Stimulated activated CD8-positive, alpha-beta memory T cell treated with anti-CD3 and anti-CD28 coated beads, Interleukin-7, amount 100 ng/mL, for 4 hours (primary cell): Measurements from ENCODE around the gene OSM.

Experiments used
- DNase-seq, 2 donors: peaks; one replicate each; pipeline ENCODE4 v3.0.0-alpha.2; 2020; ENCODE audit warnings: low read depth in 2 of 2

Gene OSM

DNA sequence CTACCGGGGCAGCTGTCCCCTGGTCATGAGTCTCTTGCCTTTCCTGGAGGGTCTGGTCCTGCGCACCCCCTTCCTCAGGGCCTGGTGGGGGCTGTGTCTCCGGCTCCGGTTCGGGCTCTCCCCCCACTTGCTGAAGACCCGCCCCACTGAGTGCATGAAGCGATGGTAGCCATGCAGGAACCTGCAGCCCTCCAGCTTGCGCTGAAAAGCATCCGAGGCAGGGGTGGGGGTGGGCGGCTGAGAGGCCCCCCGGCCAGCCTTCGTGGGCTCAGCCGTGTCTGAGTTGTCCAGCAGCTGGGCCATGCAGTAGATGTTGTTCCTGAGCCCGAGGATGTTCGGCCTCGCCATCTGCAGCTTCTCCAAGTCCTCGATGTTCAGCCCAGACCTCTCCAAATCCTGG is 2.8 kb downstream of the OSM start:
- no peak for DNase-seq

DNA sequence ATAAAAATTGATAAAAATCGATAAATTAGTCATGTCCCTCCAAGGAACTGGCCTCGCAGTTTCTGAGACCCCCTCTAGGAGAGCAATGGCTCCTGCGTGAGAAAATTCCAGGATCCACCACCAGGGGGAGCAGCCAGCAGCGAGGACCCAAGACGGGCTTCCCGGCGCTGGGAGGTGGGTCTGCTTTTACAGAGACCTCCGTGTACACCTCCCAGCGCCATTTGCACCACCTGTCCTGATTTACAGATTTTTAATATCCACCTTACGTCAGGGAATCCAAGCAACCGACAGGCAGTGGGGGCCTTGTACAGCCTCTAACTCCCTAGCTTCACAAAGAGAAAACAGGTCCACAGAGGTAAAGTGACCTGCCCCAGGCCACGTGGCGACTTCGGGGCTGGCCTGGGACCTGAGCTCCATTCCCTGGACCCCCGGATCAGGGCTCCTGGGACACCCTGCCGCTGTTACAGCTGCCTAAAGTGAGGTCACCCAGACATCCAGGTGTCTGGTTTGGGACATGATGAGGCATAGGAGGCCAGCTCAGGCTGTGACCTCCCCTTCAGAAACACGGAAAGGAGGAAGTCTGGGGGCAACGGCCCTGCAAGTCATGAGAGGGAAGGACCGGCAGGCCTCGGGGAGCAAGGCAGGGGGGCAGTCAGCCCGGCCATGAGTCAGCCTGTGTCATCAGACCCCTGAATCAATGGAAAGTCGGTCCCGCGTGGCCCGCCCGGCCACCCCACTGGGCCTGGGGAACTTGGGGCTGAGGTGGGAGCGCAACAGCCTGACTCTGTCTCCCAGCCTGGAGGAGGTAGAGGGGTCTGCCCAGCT is 3.5 kb downstream of the OSM start:
- peak; percentile 70 for DNase-seq

- DNase-seq: no peak
Measured at GRCh38 chr22:30262112-30262511, 4.5 kb downstream of the OSM start.

DNA sequence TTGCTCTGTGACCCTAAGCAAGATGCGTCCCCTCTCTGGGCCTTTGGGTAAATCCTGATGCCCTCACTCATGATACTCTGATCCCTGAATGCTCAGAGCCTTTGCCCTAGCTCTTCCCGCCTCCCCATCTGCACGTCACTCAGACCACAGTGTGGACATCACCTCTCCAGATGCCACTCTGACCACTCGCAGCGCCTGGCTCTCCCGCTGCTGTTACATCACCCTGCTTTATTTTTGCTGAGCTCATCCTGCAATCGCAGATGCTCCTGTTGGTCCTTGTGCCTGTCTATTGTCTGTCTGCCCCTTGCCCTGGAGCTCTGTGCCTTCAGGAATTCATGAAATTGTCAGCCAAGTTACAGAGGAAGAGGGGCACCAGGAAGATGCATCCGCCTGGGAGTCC is 5.5 kb downstream of the OSM start:
- DNase-seq: no peak

DNA sequence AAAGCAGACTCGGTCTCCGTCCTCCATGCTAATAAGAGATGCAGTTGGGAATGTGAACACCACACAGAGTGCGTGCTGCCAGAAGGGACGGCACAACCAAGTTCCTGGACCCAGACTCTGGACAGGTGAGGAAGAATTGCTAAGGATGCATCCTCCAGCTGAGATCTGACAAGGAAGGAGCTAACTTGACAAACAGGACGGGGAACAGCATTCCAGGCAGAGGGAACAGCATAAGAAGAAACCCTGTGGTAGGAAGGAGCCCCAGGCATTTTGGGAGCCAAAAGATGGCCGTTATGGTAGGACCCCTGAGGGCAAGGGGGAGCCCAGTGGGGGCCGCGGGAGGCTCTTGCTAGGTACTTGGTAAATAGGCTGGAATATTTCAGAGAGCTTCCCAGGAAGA is 6.0 kb downstream of the OSM start:
- DNase-seq: no peak

DNA sequence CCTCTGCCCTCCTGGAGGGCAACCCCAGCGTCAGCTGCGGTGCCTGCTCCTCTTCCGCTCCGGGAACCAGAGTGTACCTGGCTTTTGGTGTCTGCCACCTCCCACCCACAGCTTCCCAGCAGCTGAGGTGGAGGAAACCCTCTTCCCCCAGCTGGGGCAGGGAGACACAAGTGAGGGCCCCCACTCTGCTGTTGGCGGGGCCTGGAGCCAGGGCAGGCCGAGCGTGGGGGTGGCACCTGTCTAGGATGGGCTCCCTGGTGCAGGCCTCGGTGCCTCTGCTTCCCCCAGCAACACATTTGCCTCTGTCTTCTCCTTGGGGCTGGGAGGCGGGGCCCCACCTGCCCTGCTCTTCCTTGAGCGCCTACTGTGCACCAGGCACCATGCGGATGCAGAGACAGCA is 6.4 kb downstream of the OSM start:
- DNase-seq: no peak

GRCh38 chr22:30254314-30254713 is 12.3 kb downstream of the OSM start:
- no peak for DNase-seq

GRCh38 chr22:30253205-30253852 is 13.3 kb downstream of the OSM start:
- no peak for DNase-seq

- DNase-seq: no peak
Measured at GRCh38 chr22:30252411-30253204, 14.0 kb downstream of the OSM start.

GRCh38 chr22:30251711-30252110 is 14.9 kb downstream of the OSM start:
- DNase-seq: no peak

DNA sequence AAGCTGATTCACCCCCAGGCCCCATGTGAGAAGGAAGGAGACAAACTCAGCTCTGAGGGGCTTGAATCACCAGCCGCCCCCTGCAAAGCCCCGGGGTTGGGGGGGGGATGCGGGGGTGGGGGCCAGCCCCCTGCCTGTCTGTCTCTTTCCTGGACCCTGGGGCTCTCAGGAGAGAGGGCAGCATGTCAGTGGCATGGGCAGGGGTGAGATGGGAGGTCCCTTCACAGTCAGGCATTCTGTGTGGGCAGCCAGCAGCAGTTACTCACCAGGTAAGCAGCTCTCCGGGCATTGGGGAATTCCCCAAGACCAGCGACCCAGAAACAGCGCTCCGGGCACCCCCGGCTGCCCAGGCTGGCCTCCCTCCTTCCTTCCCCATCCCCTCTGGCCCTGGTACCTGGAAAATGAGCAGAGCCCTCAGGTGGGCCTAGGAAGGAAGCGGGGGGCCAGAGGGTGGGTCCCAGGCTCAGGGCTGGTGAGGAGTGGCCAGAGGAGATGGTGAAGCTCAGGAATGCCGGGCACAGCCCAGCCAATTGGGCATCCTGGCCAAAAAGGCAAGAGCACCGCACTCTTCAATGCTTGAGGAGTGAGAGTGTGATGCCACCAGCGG is 15.9 kb downstream of the OSM start:
- peak in 1 of 2 donors; percentile 31 for DNase-seq

DNA sequence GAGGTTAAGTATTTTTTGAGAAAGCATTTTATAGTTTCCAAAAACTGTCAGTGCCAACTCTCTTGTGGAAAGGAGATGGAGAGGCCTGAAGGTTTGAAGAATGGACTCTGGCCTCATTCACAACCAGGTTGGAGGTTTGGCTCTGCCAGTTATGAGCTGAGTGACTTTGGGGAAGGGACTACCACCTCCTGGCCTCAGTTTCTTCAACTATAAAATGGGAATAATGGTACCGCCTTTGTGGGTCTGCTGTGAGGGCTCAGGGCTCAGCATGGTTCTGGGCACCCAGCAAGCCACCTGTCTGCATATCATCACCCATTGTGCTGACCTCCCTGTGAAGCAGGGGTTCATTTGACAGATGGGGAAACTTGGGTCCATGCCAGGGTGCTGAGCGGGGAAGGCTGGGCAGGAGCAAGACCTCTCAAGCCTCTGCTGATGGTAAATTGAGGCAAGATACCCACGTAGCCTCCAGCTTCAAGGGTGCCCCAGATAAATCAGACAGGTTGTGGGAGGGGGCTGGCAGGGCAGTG is 16.5 kb downstream of the OSM start:
- no peak for DNase-seq

- no peak for DNase-seq
Measured at GRCh38 chr22:30249049-30250038, 17.3 kb downstream of the OSM start.

- no peak for DNase-seq
Measured at GRCh38 chr22:30248484-30248883, 18.2 kb downstream of the OSM start.

DNA sequence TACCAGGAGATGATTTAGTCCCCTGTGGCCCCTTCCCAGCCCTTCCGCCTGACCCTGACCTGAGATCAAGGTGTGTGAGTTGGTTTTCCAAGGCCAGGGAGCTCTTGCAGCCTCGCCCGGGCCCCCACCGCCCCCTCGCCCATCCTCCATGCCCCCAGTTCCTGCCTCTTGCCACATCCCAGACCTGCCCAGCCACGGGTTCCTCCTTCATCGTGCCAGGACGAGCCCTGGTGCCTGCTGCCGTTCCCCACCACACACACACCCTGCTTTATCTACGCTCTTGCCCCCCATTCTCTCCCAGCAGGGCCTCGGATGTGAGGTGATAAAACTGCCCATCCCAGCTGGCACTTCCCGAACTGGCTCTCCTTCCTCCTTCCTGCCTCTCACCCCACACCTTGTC is 18.7 kb downstream of the OSM start:
- no peak for DNase-seq

GRCh38 chr22:30247561-30247960 is 19.1 kb downstream of the OSM start:
- no peak for DNase-seq

GRCh38 chr22:30246814-30247376 is 19.8 kb downstream of the OSM start:
- DNase-seq: no peak

DNA sequence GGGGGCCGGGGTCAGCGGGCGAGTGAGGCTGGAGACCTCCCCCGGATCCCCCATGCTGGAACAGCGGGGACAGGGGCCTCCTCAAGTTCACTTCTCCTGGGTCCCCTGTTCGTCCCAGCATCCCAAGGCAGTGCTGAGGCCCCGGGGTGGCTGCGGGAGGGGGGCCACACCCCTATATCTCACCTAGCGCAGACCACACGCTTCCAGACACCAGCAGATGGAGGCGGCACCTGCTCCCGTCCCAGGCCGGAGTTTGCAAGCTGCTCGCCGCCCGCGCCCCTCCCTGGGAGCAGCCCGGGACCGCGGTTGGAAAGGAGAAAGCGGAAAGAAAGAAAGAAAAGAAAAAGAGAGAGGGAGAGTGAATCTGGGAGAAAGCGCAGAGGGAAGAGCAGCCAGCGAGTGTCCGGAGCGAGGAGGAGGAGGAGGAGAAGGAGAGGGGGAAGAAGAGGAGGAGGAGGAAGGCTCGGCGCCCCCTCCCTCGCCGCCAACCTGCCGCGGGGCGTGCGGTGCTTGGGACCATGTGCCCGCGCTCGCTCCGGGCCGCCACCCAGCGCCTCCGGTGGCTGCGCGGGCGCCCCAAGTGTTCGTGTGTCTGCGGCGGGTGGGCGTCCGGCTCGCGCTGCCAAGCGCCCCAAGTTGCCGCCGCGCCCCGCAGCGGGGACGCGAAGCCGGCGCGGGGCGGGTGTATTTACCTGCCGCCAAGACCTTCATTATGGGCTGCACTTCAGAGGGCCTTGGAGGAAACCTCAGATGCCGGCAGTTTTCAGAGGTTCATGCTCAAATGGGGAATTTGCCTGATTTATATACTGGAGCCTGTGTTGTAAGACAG is 20.5 kb downstream of the OSM start, which contains the start of gene LIF:
Gene LIF (minus strand): TSS at position 775 of the 829 bp plus-strand sequence. CDS start 64 bp downstream, at position 711.
- peak; percentile 26 to 64 for DNase-seq
